Endothelial cell of umbilical vein (primary cell): ENCODE results near the gene LTO1. TPM values are rescaled to one million over a fixed set of nuclear protein-coding genes. Genes with fewer than 3 reads are reported as not detected.

Experiments
- BruUV-seq: library from RNA; stranded (reverse); fragments of 400-500 nt; replicated peaks from 2 replicates; lab custom pipeline; 2021; lab: Mats Ljungman, UMichigan
- CTCF ChIA-PET: fragments of 300-600, 350-600 bp; sonication (Branson Sonifier 250); formaldehyde crosslinking; loops from one replicate; lab custom pipeline; 2021; ENCODE audit warnings: antibody characterized with exemption, inconsistent platforms; lab: Charles Lee
- POLR2A ChIA-PET: fragments of 300-600, 350-600 bp; sonication (Branson Sonifier 250); formaldehyde crosslinking; loops from one replicate; lab custom pipeline; 2021; ENCODE audit warnings: antibody characterized with exemption, inconsistent platforms; lab: Charles Lee
- DNase-seq: peaks from one replicate; pipeline ENCODE4 v3.0.0-alpha.2; 2011; ENCODE audit warnings: low read depth, low spot score
- FAIRE-seq: peaks from 2 replicates; lab custom pipeline; 2011; peaks lifted over from hg19 to GRCh38; lab: Jason Lieb, UNC
- H2AFZ ChIP-seq: 2 replicates; pipeline ENCODE4 v1.6.0; 2012; ENCODE audit warnings: low read depth, low read length, control low read depth, inconsistent platforms
- H3K27ac ChIP-seq: 2 replicates; pipeline ENCODE4 v1.5.1; 2011; ENCODE audit warnings: low read depth, mild to moderate bottlenecking, control low read depth, low read length, moderate library complexity; ENCODE audit not compliant: insufficient read depth
- H3K27me3 ChIP-seq, 2 experiments: 2 replicates each; pipeline versions ENCODE4 v1.6.0 to v1.6.1; 2011; ENCODE audit warnings: low read length in 2 of 2, mixed read lengths in 1 of 2; ENCODE audit not compliant: control insufficient read depth in 2 of 2, insufficient read depth in 2 of 2
- H3K36me3 ChIP-seq, 2 experiments: 2 replicates in 1 of 2; 3 replicates in 1 of 2; pipeline ENCODE4 v1.5.1; 2011; ENCODE audit warnings: low read length in 2 of 2, mild to moderate bottlenecking in 1 of 2, moderate library complexity in 1 of 2; ENCODE audit not compliant: control insufficient read depth in 2 of 2, insufficient read depth in 2 of 2; ENCODE audit errors: extremely low read depth in 1 of 2
- H3K4me1 ChIP-seq: 3 replicates; pipeline ENCODE4 v1.5.1; 2011; ENCODE audit warnings: mild to moderate bottlenecking, low read length; ENCODE audit not compliant: control insufficient read depth, insufficient read depth; ENCODE audit errors: extremely low read depth
- H3K4me2 ChIP-seq: 2 replicates; pipeline ENCODE4 v1.6.1; 2011; ENCODE audit warnings: low read length, control low read depth, mixed read lengths; ENCODE audit not compliant: insufficient read depth
- H3K4me3 ChIP-seq, 3 experiments: fragments of 200-600 bp in 1 of 3; sonication (generic), shearing (Covaris generic) in 1 of 3; replicated peaks in 1 of 3; 2 replicates each; pipeline ENCODE4 v1.5.1; 2011 to 2016; ENCODE audit warnings: control low read depth in 3 of 3, low read length in 3 of 3, mild to moderate bottlenecking in 2 of 3, inconsistent platforms in 1 of 3, low read depth in 1 of 3, moderate library complexity in 1 of 3; ENCODE audit not compliant: insufficient read depth in 1 of 3
- H3K79me2 ChIP-seq: 2 replicates; pipeline ENCODE4 v1.6.0; 2012; ENCODE audit warnings: low read length, inconsistent platforms; ENCODE audit not compliant: control insufficient read depth, insufficient read depth
- H3K9ac ChIP-seq: replicated peaks from 2 replicates; pipeline ENCODE3; 2011; ENCODE audit warnings: low read length, control low read depth; ENCODE audit not compliant: insufficient read depth; ENCODE audit errors: extremely low read depth
- H3K9me1 ChIP-seq: replicated peaks from 3 replicates; pipeline ENCODE4 v1.6.0; 2011; ENCODE audit warnings: mild to moderate bottlenecking, low read length; ENCODE audit not compliant: control insufficient read depth, insufficient read depth; ENCODE audit errors: extremely low read depth
- H3K9me3 ChIP-seq: replicated peaks from 2 replicates; pipeline ENCODE4 v1.5.1; 2012; ENCODE audit warnings: low read length, inconsistent platforms; ENCODE audit not compliant: control insufficient read depth, insufficient read depth
- H4K20me1 ChIP-seq: replicated peaks from 2 replicates; pipeline ENCODE3; 2011; ENCODE audit warnings: mild to moderate bottlenecking, low read length; ENCODE audit not compliant: control insufficient read depth, insufficient read depth; ENCODE audit errors: extremely low read depth
- CTCF ChIP-seq, 2 donors: IDR thresholded peaks; 1 replicate in 1 of 2; 2 replicates in 1 of 2; pipeline ENCODE4 v1.5.1; 2011; ENCODE audit warnings: low read length in 2 of 2, mild to moderate bottlenecking in 2 of 2, moderate library complexity in 2 of 2, control low read depth in 1 of 2, inconsistent platforms in 1 of 2, low read depth in 1 of 2; ENCODE audit not compliant: insufficient read depth in 1 of 2; ENCODE audit errors: extremely low read depth in 1 of 2
- EZH2 ChIP-seq: IDR thresholded peaks from 2 replicates; pipeline ENCODE4 v1.6.1; 2012; ENCODE audit warnings: borderline replicate concordance, low read depth, mild to moderate bottlenecking, moderate library complexity, low read length, inconsistent platforms; ENCODE audit not compliant: severe bottlenecking
- FOS ChIP-seq: IDR thresholded peaks from 2 replicates; pipeline ENCODE4 v1.6.1; 2011; ENCODE audit warnings: mild to moderate bottlenecking, low read length, moderate library complexity, borderline replicate concordance; ENCODE audit not compliant: insufficient read depth
- GATA2 ChIP-seq: IDR thresholded peaks from 2 replicates; pipeline ENCODE4 v1.7.0; 2011; ENCODE audit warnings: low read depth, mild to moderate bottlenecking, moderate library complexity, mixed read lengths, low read length; ENCODE audit not compliant: insufficient read length, insufficient read depth
- JUN ChIP-seq: IDR thresholded peaks from 2 replicates; pipeline ENCODE4 v1.6.1; 2011; ENCODE audit warnings: borderline replicate concordance, low read depth; ENCODE audit not compliant: insufficient read length, insufficient read depth
- MYC ChIP-seq: IDR thresholded peaks from one replicate; pipeline ENCODE4 v1.6.1; 2011; ENCODE audit warnings: mild to moderate bottlenecking, low read depth, low read length
- POLR2A ChIP-seq: IDR thresholded peaks from 2 replicates; pipeline ENCODE4 v1.6.1; 2012; ENCODE audit warnings: low read depth, mild to moderate bottlenecking, control low read depth, low read length
- POLR2AphosphoS5 ChIP-seq: IDR thresholded peaks from 2 replicates; pipeline ENCODE4 v1.6.1; 2012; ENCODE audit warnings: low read depth, mild to moderate bottlenecking, control low read depth, low read length, moderate library complexity; ENCODE audit not compliant: insufficient read depth
- dilution Hi-C: fragments of 300-500 bp; cut with MboI; formaldehyde crosslinking; loops from one replicate; pipeline ENCODE4 v1.15.0; 2019; ENCODE audit warnings: low sequenced_read_pairs; ENCODE audit not compliant: extremely low pct_ligation_motif_present
- intact Hi-C: fragments of 100-400 bp; cut with micrococcal nuclease; formaldehyde crosslinking; loops from one replicate; pipeline ENCODE4 v1.10.0; 2022
- polyA plus RNA-seq, 4 experiments: library from polyadenylated mRNA; depleted of rRNA in 3 of 4; stranded (reverse) in 3 of 4; unstranded in 1 of 4; fragments of >200 nt; gene quantifications; 2 replicates each; pipeline versions ENCODE4 v1.2.1 to v1.2.3, GENCODE V29; 2011 to 2012; ENCODE audit warnings: missing spikeins in 1 of 4
- total RNA-seq: library from RNA; stranded (reverse); gene quantifications from 2 replicates; pipeline ENCODE4 v1.2.3, GENCODE V29; 2021
- TF ChIP-seq, protein P1 (sequence below): IDR thresholded peaks from 2 replicates; pipeline ENCODE4 v1.6.1; 2011; ENCODE audit not compliant: insufficient read depth, insufficient read length

Gene LTO1
- total and polyA plus RNA-seq, 2 donors (not counting 3 experiments of a cell fraction or from before 2014, with no cell fraction given) = 26.8 to 30.9 TPM

GRCh38 chr11:69642549-69642912 lies 32.6 kb downstream of the LTO1 start:
- H4K20me1 ChIP-seq = no peaks in the 10 kb centered on the region
- H3K4me2 ChIP-seq = no peak overlapping the region
- peaks cover 71% of the 10 kb centered on the region for H3K79me2 ChIP-seq
- DNase-seq (peak; percentile 12), FAIRE-seq (no peak)
- peak overlapping the region; percentile 61 to 90 (median 73) for H3K4me3 ChIP-seq
- TF ChIP-seq CTCF (IDR thresholded peaks at IDR 0.05; ENCODE audit: extremely low read depth in 1 of 2, insufficient read depth in 1 of 2, low read depth in 1 of 2, low read length in 2 of 2) = no peak
- ChIA-PET POLR2A (interaction anchor here (0.9 to 1.4 kb wide), 2 partner anchors 199 to 349 kb away, joined by 4 to 7 read pairs; partner anchors contain the start of gene MYEOV), CTCF (interaction anchor here (1.0 to 6.3 kb wide), 13 partner anchors 8 to 539 kb away, joined by 3 to 154 read pairs (median 4); partner anchors contain the start of gene MYEOV)
- no TSS peak for BruUV-seq
- no peaks in the 10 kb centered on the region for H3K27me3 ChIP-seq
- peak overlapping the region; percentile 67 for H3K27ac ChIP-seq
- H3K9ac ChIP-seq = peak overlapping the region; percentile 92
- H3K36me3 ChIP-seq = peaks cover 6 to 17% of the 10 kb centered on the region in 2 experiments
- intact Hi-C loops = loop anchor here (2.0 kb wide), 1 partner anchor 28 kb away; no protein-coding TSS in a partner anchor
- no peaks in the 10 kb centered on the region for H3K9me1 ChIP-seq
- H2AFZ ChIP-seq = no peak overlapping the region
- no peaks in the 10 kb centered on the region for H3K9me3 ChIP-seq
- peaks cover 35% of the 10 kb centered on the region for H3K4me1 ChIP-seq
- dilution Hi-C loops = no loop called here

- TF ChIP-seq FOS (no peak), POLR2AphosphoS5 (peak; percentile 26), POLR2A (peak; percentile 30), MYC (no peak), CTCF (IDR thresholded peaks at IDR 0.05; ENCODE audit: extremely low read depth in 1 of 2, insufficient read depth in 1 of 2, low read depth in 1 of 2, low read length in 2 of 2) (no peak), JUN (no peak), EZH2 (no peak), GATA2 (no peak)
- TF ChIP-seq, protein P1, sequence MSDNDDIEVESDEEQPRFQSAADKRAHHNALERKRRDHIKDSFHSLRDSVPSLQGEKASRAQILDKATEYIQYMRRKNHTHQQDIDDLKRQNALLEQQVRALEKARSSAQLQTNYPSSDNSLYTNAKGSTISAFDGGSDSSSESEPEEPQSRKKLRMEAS = no peak
- peaks cover 65% of the 10 kb centered on the region for H3K79me2 ChIP-seq
- peak; percentile 18 for DNase-seq
- TSS peak; percentile 30 for BruUV-seq
- dilution Hi-C loops = no loop called here
- no peaks in the 10 kb centered on the region for H4K20me1 ChIP-seq
- peak overlapping the region; percentile 67 for H3K27ac ChIP-seq
- peak overlapping the region; percentile 92 for H3K9ac ChIP-seq
- FAIRE-seq = no peak
- H3K9me1 ChIP-seq = no peaks in the 10 kb centered on the region
- no peak overlapping the region for H2AFZ ChIP-seq
- H3K9me3 ChIP-seq = no peaks in the 10 kb centered on the region
- H3K4me1 ChIP-seq = peaks cover 40% of the 10 kb centered on the region
- CTCF ChIA-PET = interaction anchor here (1.1 to 6.3 kb wide), 8 partner anchors 11 to 539 kb away, joined by 3 to 154 read pairs (median 18); partner anchors contain the start of gene MYEOV
- peak overlapping the region; percentile 61 to 90 (median 73) for H3K4me3 ChIP-seq
- intact Hi-C loops = loop anchor here (1.0 to 2.0 kb wide), 4 partner anchors 29 to 519 kb away; no protein-coding TSS in a partner anchor
- peaks cover 6 to 17% of the 10 kb centered on the region in 2 experiments for H3K36me3 ChIP-seq
- H3K4me2 ChIP-seq = no peak overlapping the region
- H3K27me3 ChIP-seq = no peaks in the 10 kb centered on the region
- POLR2A ChIA-PET = interaction anchor here (0.5 to 1.4 kb wide), 4 partner anchors 28 to 349 kb away, joined by 3 to 7 read pairs (median 4); partner anchors contain the start of gene MYEOV
Observed at GRCh38 chr11:69641681-69642548, 33.2 kb downstream of the LTO1 start.
